Measurements from ENCODE around the gene MS4A12.
"Not testable (repeated sequence)": the region's sequence is repeated elsewhere in the genome, so short reads cannot be mapped to it uniquely, and the experiment has no call there.

Gene MS4A12

DNA sequence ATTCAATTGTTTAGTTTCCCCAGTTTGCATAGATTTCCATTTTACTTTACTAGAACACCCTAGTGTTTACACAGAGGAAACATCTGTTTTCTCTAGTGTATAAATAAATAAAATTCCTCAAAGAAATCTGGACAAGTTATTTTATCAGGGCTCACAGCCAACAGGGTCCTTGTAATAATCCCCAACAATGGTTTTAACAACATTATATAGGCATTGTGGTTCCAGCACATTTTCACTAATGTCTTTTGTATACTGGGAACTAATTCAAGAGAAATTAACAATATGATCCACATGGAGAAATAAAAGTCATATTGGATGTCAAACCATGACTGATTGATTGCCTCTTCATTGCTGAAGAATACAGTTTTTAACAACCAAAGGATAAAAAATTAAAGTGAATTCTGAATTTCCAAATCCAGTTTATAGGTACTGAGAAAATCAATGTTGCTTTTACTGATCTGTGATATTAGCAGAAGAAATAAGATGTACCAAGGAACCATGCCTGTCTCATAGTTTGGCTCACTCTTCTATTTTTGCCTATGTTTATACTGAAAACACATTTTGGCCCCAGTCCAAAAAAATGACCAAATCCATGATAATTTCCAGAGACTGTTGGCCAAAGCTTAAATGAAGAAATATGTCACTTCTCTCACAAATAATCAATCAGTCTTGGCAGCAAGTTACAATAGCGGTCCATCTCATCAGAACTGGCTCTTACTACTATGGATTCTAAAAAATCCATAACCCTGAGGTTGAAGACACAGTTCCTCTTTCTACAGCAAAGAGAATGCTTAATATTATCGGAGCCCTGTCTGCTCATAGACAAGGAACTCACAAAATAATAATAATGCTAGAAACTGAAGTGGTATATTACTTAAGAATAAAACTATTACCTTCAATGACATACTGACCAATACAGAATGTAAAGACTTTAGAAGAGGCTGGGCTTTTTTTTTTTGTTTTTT is 21.2 kb downstream of the MS4A12 start:
- DNase-seq: no peak

DNA sequence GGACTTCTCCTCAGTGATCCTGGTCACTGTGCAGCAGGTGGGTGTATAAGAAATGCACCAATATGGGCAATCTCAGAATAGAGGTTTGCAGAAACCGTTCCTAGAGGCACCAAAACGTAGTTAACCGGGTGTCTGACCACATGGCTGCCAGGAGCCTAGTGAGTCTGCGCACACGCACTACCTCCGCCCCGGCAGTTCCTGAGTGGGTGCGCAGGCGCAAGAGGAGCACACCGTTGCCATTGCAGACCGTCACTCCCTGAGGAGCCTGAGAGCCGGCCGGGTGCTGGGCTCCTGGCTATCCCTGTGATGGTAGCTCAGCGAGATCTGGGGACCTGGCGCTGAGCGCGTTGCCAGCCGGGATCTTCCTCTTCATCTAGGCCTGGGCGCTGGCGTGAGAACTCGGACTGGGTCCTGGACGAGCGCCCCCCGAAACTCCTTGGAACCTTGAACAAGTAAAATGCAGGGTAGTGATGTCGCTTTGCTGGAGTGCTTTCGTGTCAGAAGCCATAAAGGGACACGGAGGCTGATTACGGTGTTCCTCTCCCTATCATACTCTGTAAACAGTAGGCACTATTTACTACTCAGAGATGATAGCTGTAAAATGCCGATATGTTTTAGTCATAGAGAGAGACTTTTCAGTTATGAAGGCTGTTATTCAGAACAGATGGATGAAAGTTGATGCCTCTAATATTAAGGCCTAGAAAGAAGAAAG is 22.7 kb downstream of the MS4A12 start, which contains the start of gene MS4A13:
Gene MS4A13 (plus strand): TSS at position 249 of the 712 bp plus-strand sequence. CDS start 2,692 bp downstream, outside the sequence.
- DNase-seq: no peak

DNA sequence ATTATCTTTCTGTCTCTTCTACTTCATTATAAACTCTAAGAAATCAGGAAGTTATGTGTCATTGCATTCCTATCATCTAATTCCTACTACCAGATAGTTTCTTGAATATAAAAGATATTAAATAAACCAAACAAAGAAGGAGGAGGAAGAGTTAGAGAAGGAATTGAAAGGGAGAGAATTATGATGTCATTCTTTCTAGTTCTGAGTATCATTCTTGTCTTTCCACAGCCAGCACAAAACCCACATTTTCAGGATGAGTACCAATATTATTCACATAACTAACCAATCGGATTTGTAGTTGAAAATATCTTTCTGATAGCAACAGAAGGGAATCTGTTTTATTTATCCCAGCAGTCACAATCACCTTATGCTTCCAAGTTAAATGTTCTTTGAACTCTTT is 35.9 kb downstream of the MS4A12 start:
- no peak for DNase-seq

DNA sequence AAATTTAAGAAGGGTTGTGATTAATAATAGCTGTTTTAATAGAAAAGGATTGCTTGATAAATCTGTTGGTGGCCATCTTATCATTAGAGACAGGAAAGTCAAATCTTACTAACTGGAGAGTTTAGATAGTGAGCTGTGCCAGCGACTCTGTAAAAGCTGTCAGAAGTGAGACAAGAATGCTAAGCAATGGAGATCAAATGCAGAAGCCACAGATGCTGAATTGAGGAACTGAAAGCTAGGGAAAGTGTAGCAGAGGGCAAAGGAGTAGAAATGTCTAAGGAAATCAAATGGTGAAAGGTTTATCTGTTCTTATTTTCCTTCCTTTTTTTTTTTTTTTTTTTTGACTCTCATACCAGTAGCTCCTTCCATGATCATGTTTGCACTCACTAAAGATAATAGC is 36.4 kb downstream of the MS4A12 start:
- DNase-seq: no peak

DNA sequence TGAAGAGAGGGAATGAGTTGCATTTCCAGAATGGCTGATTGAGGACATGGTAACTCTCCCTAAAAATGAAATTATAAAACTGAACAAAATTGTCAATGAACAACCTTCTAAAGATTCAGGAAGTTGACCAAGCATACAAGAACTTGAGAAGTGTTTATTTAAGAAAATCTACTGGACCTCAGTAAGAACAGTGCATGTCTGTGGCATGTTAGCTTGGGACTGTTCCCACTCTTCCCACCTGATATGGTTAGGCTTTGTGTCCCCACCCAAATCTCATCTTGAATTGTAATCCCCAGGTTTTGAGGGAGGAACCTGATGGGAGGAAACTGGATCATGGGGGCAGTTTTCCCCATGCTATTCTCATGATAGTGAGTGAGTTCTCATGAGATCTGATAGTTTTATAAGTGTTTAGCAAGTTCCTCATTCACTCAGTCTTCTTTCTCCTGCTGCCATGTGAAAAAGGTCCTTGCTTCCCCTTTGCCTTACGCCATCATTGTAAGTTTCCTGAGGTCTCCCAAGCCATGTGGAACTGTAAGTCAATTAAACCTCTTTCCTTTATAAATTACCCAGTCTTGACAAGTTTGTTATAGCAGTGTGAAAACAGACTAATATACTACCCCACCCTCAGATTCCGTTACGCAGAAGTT is 38.0 kb downstream of the MS4A12 start:
- no peak for DNase-seq

DNA sequence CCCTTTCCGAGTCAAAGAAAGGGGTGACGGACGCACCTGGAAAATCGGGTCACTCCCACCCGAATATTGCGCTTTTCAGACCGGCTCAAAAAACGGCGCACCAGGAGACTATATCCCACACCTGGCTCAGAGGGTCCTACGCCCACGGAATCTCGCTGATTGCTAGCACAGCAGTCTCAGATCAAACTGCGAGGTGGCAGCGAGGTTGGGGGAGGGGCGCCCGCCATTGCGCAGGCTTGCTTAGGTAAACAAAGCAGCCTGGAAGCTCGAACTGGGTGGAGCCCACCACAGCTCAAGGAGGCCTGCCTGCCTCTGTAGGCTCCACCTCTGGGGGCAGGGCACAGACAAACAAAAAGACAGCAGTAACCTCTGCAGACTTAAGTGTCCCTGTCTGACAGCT is 39.8 kb downstream of the MS4A12 start:
- DNase-seq: not testable (repeated sequence)

DNA sequence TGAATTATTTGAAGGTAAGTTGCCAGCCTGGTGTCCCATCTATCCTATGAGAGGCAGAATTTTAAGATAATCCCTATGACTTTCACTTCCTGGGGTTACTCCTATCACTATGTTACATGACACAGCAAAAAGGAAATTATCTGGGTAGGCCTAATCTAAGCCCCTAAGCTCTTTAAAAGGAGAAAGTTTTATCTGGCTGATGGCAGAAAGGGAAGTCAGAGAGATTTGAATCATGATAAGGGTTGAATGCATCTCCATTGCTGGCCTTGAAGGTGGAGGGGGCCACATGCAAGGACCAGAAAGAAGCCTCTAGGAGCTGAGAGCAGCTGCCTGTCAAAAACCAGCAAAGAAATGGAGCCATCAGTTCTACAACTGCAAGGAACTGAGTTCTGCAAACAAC is 46.0 kb downstream of the MS4A12 start:
- DNase-seq: not testable (repeated sequence)

DNA sequence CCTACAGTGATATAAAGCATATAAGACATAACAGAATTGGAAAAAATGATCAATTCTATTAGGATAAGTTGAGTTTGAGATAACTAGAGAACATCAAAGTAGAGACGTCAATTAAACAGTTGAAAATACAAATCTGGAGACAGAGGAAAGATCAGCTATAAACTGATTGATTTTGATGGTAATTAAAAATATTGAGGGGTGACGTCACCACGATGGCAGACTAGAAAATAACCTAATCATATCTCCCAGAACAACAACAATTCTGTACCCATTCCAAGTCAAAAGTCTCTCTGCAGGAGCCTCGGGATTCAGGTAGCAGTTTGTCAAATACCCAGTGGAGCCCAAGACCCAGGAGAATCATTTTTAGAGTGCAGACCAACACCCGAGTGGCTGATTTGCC is 51.5 kb downstream of the MS4A12 start:
- no peak for DNase-seq

All from stimulated activated CD4-positive, alpha-beta T cell treated with anti-CD3 and anti-CD28 coated beads, Interleukin-4, amount 100 ng/mL, for 1 hour (primary cell).